HG03439 (cell line): Measurements from ENCODE around the gene MAPK9.

ENCODE experiments used
- ATAC-seq: cut with Tn5 transposase; IDR thresholded peaks from one replicate; pipeline ENCODE4 v1.9.1; 2021; ENCODE audit warnings: mild to moderate bottlenecking, moderate library complexity; ENCODE audit not compliant: unreplicated experiment

MAPK9 gene

GRCh38 chr5:180207593-180207992 is 84.3 kb downstream of the MAPK9 start:
- ATAC-seq: no peak

- ATAC-seq: no peak
Measured at GRCh38 chr5:180206993-180207392, 84.9 kb downstream of the MAPK9 start.

- ATAC-seq: no peak
Measured at GRCh38 chr5:180205916-180206315, 86.0 kb downstream of the MAPK9 start.

GRCh38 chr5:180204276-180204819 is 87.5 kb downstream of the MAPK9 start:
- no peak for ATAC-seq

- no peak for ATAC-seq
Measured at GRCh38 chr5:180202939-180203573, 88.8 kb downstream of the MAPK9 start.

- no peak for ATAC-seq
Measured at GRCh38 chr5:180201051-180201987, 90.6 kb downstream of the MAPK9 start.

GRCh38 chr5:180199390-180199789 is 92.5 kb downstream of the MAPK9 start:
- no peak for ATAC-seq

GRCh38 chr5:180198208-180198607 is 93.7 kb downstream of the MAPK9 start:
- ATAC-seq: no peak

- ATAC-seq: no peak
Measured at GRCh38 chr5:180197016-180197702, 94.7 kb downstream of the MAPK9 start.

- ATAC-seq: no peak
Measured at GRCh38 chr5:180194410-180195345, 97.2 kb downstream of the MAPK9 start.

GRCh38 chr5:180193749-180194375 is 98.0 kb downstream of the MAPK9 start:
- no peak for ATAC-seq

- ATAC-seq: no peak
Measured at GRCh38 chr5:180191716-180192115, 100.2 kb downstream of the MAPK9 start.

GRCh38 chr5:180187767-180188166 is 104.1 kb downstream of the MAPK9 start:
- ATAC-seq: no peak
